Right lobe of liver (tissue), 4 donors: ENCODE measurements around the gene GCAT.

Experiments
- CTCF ChIP-seq, 4 donors: fragments of 200-600 bp in 3 of 4; fragments of 450-650 bp in 1 of 4; IDR thresholded peaks; one replicate each; pipeline versions ENCODE4 v1.5.1 to v1.8.0; 2016 to 2022; ENCODE audit warnings: antibody characterized with exemption in 4 of 4, mild to moderate bottlenecking in 2 of 4
- POLR2A ChIP-seq: fragments of 450-650 bp; IDR thresholded peaks from one replicate; pipeline ENCODE4 v1.6.1; 2017; ENCODE audit warnings: antibody characterized with exemption, mild to moderate bottlenecking
- donor health status: DM: no; HTN: no; CAD: no.
- donor health status: DM: no; HTN: no; CAD: no.
- donor health status: DM: no; HTN: yes; CAD: no.

DNA sequence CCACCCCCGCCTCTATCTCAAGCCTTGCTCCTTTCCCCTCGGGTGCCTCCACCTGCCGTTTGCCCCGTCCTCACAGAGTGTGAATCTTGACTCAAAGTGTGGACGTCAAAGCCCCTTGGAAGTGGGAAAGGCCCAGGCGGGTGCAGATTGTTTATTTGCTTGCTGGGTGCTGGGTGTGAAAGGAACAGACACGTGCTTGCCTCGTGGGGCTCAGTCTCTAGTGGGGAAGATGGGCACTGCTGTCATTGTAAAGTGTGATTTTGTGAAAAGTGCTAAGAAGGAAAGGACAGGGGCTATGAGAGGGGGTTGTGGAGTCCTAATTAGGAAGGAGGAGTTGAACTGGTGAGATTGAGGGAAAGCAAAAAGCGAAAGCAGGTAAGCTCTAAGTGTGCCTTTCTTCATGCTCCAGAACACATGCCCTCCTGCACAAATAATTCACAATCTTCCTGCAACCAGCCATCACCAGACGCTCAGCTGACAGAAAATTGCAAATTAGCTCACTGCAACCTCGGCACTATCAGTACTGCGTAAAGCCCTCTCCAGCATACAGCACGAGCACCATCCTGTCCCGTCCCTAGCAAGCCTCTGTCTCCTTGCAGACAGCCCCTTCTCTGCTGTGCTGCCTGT, 9.7 kb upstream of the GCAT start:
- TF ChIP-seq POLR2A, result no peak
- TF ChIP-seq CTCF (IDR thresholded peaks at IDR 0.05), result no peak
